Common myeloid progenitor, CD34-positive (primary cell): ENCODE measurements around the gene CCDC80.

Experiments used
- CTCF ChIA-PET: fragments of 350-600 bp; sonication (Branson Sonifier 250); formaldehyde crosslinking; loops from one replicate; lab custom pipeline; 2021; ENCODE audit warnings: antibody characterized with exemption; lab: Charles Lee
- POLR2A ChIA-PET: fragments of 350-600 bp; sonication (Branson Sonifier 250); formaldehyde crosslinking; loops from one replicate; lab custom pipeline; 2021; ENCODE audit warnings: antibody characterized with exemption; lab: Charles Lee
- DNase-seq, 3 donors: peaks; one replicate each; pipeline versions ENCODE4 v3.0.0 to v3.0.0-alpha.2; 2013
- H3K27ac ChIP-seq, 2 experiments: 1 replicate in 1 of 2; 2 replicates in 1 of 2; pipeline ENCODE4 v1.7.0; 2013; ENCODE audit warnings: inconsistent platforms in 2 of 2, low read length in 2 of 2, mild to moderate bottlenecking in 2 of 2, low read depth in 1 of 2, moderate library complexity in 1 of 2; ENCODE audit not compliant: severe bottlenecking in 2 of 2, insufficient read depth in 1 of 2, poor library complexity in 1 of 2
- H3K27me3 ChIP-seq, 5 experiments: replicated peaks in 2 of 5; 1 replicate in 3 of 5; 2 replicates in 2 of 5; pipeline versions ENCODE4 v1.6.1 to v1.7.0; 2013; ENCODE audit warnings: low read length in 4 of 5, mild to moderate bottlenecking in 2 of 5, moderate library complexity in 2 of 5, inconsistent platforms in 1 of 5; ENCODE audit not compliant: insufficient read depth in 5 of 5, control insufficient read depth in 4 of 5
- H3K36me3 ChIP-seq, 4 experiments: 1 replicate in 2 of 4; 2 replicates in 2 of 4; pipeline versions ENCODE4 v1.6.1 to v1.7.0; 2013; ENCODE audit warnings: low read length in 3 of 4, control low read depth in 1 of 4, mild to moderate bottlenecking in 1 of 4; ENCODE audit not compliant: control insufficient read depth in 4 of 4, insufficient read depth in 4 of 4
- H3K4me1 ChIP-seq, 4 experiments: 1 replicate in 3 of 4; 2 replicates in 1 of 4; pipeline versions ENCODE4 v1.6.1 to v1.7.1; 2013; ENCODE audit warnings: low read length in 3 of 4, mild to moderate bottlenecking in 3 of 4, control low read depth in 1 of 4, inconsistent platforms in 1 of 4, moderate library complexity in 1 of 4; ENCODE audit not compliant: control insufficient read depth in 4 of 4, insufficient read depth in 4 of 4; ENCODE audit errors: control extremely low read depth in 1 of 4
- H3K4me3 ChIP-seq, 7 experiments: 1 replicate in 4 of 7; 2 replicates in 3 of 7; pipeline versions ENCODE4 v1.5.1 to v1.7.0; 2013; ENCODE audit warnings: mild to moderate bottlenecking in 7 of 7, low read length in 6 of 7, moderate library complexity in 6 of 7, inconsistent platforms in 2 of 7, low read depth in 2 of 7, control low read depth in 1 of 7; ENCODE audit not compliant: insufficient read depth in 4 of 7, control insufficient read depth in 1 of 7; ENCODE audit errors: extremely low read depth in 1 of 7
- H3K9me3 ChIP-seq, 5 experiments: 1 replicate in 4 of 5; 2 replicates in 1 of 5; pipeline versions ENCODE4 v1.6.1 to v1.7.1; 2013; ENCODE audit warnings: low read length in 4 of 5, mild to moderate bottlenecking in 2 of 5, inconsistent platforms in 1 of 5, low read depth in 1 of 5, moderate library complexity in 1 of 5; ENCODE audit not compliant: control insufficient read depth in 4 of 5, insufficient read depth in 2 of 5; ENCODE audit errors: control extremely low read depth in 1 of 5
- WGBS: methylation state at CpG from one replicate; pipeline ENCODE4 v1.1.5; 2013; ENCODE audit not compliant: insufficient coverage; 5-methylcytosine and 5-hydroxymethylcytosine counted together

The CCDC80 gene

DNA sequence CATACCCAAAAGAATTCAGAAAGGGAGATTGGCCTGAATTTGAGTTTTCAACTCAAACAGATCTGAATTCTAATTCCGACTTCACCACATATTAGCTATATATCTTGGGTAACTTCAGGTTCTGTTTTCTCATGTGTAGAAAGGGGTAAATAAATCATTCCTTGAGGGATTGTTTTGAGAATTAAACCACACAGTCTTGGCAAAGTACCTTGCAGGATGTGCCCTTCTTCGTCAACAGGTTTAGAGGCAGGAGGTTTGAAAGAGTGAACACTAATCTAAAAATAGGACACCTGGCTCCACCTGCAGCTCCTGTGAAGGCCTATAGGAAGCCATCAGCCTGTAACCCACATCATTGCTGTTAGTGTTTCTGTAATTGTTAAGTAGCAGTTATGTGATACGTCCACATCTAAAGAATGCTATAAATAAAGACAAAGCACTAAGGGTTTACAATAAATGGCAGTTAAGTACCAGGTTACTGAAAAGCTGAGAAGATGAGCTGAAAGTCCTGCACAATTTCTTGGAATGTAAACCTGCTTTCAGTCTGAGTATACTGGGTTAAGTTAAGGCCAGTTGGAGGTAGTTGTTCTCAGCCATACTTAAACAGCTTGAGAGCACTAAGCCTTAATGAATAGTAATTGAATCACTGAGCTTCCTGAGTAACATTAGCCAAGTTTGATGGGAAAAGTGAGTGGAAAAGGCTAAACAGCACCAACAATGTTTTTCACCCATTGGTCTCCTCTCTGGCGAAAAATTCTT lies 6.0 kb downstream of the CCDC80 start:
- H3K4me1 ChIP-seq = peaks cover 0 to 3% (median 0%) of the 10 kb centered on the region in 4 experiments
- POLR2A ChIA-PET = no interaction called here
- 91% methylated on average over 2 of the region's 4 CpGs for WGBS
- CTCF ChIA-PET = interaction anchor here (0.8 to 0.9 kb wide), 2 partner anchors 9 to 52 kb away, joined by 4 read pairs; no protein-coding TSS in a partner anchor
- no peak overlapping the region for H3K4me3 ChIP-seq
- H3K27ac ChIP-seq = no peak overlapping the region
- no peaks in the 10 kb centered on the region for H3K36me3 ChIP-seq
- no peaks in the 10 kb centered on the region for H3K27me3 ChIP-seq
- H3K9me3 ChIP-seq = no peaks in the 10 kb centered on the region
- no peak for DNase-seq

DNA sequence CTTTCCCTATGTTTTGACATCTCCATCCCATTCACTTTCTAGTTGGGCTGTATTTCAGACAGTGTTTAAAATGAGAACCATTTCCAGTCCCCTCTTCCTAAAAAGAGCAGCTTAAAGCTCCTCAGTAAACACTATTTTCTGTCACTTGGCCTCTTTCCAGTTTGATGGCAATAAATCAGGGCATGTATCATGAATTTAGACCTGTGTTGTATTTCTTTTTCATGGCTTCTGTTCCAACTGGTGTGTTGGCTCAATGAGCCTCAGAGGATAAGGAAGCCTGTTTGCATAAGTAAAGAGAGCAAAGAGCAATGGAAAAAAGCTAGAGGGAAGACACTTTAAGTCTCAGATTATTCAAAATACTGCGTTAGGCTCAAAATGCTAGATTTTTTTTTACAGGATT lies 7.2 kb downstream of the CCDC80 start:
- no peaks in the 10 kb centered on the region for H3K36me3 ChIP-seq
- H3K27me3 ChIP-seq = no peaks in the 10 kb centered on the region
- peaks cover 0 to 3% (median 0%) of the 10 kb centered on the region in 4 experiments for H3K4me1 ChIP-seq
- ChIA-PET CTCF (no interaction called here), POLR2A (no interaction called here)
- no peak overlapping the region for H3K4me3 ChIP-seq
- DNase-seq = no peak
- no peaks in the 10 kb centered on the region for H3K9me3 ChIP-seq
- H3K27ac ChIP-seq = no peak overlapping the region
- 100% methylated on average over 1 of the region's 1 CpG for WGBS

DNA sequence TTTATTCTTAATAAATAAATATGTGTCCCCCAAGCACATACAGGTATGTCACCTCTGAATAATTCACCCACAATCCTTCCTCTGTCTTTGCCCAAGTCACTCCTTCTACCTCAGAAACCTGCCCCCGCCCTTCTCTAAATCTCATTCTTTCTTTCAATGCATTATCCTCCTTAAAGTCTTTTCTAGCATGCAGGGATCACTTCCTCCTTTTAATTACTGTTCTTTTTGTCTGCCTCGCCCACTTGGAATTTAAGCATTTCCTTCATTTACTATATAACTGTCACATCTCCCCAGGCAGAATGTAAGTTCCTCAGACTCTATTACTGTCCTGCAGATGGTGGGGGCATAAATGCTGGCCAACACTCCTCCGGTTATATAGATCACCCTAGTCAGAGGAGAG lies 7.8 kb downstream of the CCDC80 start:
- no peaks in the 10 kb centered on the region for H3K27me3 ChIP-seq
- no peaks in the 10 kb centered on the region for H3K9me3 ChIP-seq
- CTCF ChIA-PET = no interaction called here
- H3K27ac ChIP-seq = no peak overlapping the region
- POLR2A ChIA-PET = no interaction called here
- 89% methylated on average over 2 of the region's 3 CpGs for WGBS
- peaks cover 0 to 3% (median 0%) of the 10 kb centered on the region in 4 experiments for H3K4me1 ChIP-seq
- H3K4me3 ChIP-seq = no peak overlapping the region
- no peaks in the 10 kb centered on the region for H3K36me3 ChIP-seq
- DNase-seq = no peak

DNA sequence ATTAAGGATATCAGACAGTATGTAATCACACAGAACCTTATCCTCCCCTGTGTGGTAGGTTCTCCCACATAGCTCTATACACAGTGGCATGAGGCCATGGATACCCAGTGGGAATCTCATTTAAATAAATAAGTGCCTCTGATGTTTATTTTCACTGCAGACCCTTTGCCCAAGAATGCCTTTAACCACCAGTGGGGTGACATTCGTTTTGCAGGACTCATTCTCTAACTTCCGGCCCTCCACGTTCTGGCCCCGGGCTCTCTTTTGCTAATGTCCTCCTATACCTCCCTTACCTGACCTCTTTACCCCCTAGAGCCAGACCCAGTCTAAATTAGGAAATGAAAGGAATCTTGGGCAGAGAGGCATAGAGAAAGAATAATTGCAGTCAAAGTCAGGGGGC lies 8.3 kb downstream of the CCDC80 start:
- CTCF ChIA-PET = no interaction called here
- H3K36me3 ChIP-seq = no peaks in the 10 kb centered on the region

DNA sequence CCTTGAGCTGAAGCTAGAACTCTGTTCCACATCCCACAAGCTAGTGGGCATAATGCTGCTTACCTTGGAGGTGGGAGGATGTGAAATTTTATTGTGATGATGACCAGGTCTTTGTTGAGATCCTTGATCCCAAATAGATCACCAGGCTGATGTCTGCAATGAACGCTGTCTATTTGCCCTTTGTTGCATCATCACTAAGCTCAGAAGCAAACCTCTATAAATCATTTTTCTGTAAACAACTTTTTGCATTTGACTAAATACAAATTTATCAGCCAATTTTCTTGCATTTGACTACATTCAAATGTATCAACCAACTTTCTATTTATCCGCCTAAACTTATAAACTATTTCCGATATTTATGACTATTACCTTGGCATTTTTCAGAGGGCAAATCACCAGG lies 9.7 kb downstream of the CCDC80 start:
- 100% methylated on average over 3 of the region's 3 CpGs for WGBS
- Histone ChIP-seq H3K36me3 (no peaks in the 10 kb centered on the region), H3K4me1 (peaks cover 0 to 3% (median 0%) of the 10 kb centered on the region in 4 experiments), H3K9me3 (no peaks in the 10 kb centered on the region), H3K27me3 (no peaks in the 10 kb centered on the region), H3K27ac (no peak overlapping the region), H3K4me3 (no peak overlapping the region)
- ChIA-PET POLR2A (no interaction called here), CTCF (interaction anchor here (0.6 to 1.7 kb wide), 3 partner anchors 11 to 357 kb away, joined by 3 to 7 read pairs (median 3); no protein-coding TSS in a partner anchor)
- DNase-seq = no peak

More for the DNA sequence above, 8.3 kb downstream of the CCDC80 start:
- H3K27me3 ChIP-seq = no peaks in the 10 kb centered on the region
- peaks cover 0 to 3% (median 0%) of the 10 kb centered on the region in 4 experiments for H3K4me1 ChIP-seq
- no peak overlapping the region for H3K4me3 ChIP-seq
- 100% methylated on average over 1 of the region's 4 CpGs for WGBS
- POLR2A ChIA-PET = no interaction called here
- no peak overlapping the region for H3K27ac ChIP-seq
- H3K9me3 ChIP-seq = no peaks in the 10 kb centered on the region
- no peak for DNase-seq

DNA sequence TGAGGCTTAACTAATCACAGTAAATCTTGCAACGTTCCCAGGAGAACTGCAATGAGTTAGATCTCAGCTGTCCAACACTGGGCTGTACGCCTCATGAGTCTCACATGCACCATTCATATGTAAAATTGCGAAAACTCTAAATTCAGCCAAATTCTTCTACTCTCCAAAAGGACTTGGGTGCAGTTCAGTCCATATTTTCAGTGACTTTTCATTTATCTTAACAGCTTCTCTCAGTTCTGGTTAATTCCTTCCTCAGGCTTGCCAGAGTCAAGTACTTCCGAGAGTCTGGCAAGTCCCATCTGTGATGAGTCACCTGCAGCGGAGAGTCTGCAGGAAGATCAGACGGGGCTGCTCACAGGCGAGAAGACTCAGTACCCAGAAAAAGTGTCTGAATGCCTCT lies 11.5 kb downstream of the CCDC80 start:
- no peaks in the 10 kb centered on the region for H3K9me3 ChIP-seq
- no peaks in the 10 kb centered on the region for H3K36me3 ChIP-seq
- H3K27me3 ChIP-seq = no peaks in the 10 kb centered on the region
- peaks cover 0 to 3% (median 0%) of the 10 kb centered on the region in 4 experiments for H3K4me1 ChIP-seq
- ChIA-PET POLR2A (no interaction called here), CTCF (interaction anchor here (1.3 to 1.7 kb wide), 2 partner anchors 12 to 26 kb away, joined by 3 to 4 read pairs; no protein-coding TSS in a partner anchor)
- no peak overlapping the region for H3K27ac ChIP-seq
- H3K4me3 ChIP-seq = no peak overlapping the region
- DNase-seq = peak in 2 of 3 donors; percentile 64 to 76
- WGBS = 83% methylated on average over 7 of the region's 7 CpGs

DNA sequence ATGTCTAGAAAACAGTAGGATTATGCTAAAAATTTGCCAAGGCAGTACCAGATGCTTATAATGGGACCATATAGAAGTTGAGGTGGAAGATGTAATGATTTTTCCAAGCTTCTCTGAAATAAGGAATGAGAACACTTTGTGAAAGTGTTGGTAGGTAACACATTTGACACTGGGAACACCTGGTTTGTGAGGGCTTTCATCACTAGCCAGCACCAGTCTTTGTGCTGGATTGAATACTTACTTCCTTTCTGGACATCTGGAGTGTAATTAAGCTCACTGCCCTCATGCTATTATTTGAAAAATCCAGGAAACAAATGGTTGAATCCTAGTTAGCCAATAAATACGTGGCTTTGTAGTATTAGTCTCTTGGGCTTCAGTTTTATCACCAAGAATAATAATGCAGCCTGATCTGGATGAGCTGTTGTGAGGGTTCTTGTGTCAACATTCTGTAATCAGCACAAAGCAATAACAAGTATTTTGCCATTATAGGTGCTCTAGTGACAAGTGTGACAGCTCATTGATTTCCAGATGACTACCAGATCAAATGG lies 12.9 kb downstream of the CCDC80 start:
- Histone ChIP-seq H3K4me3 (no peak overlapping the region), H3K36me3 (no peaks in the 10 kb centered on the region), H3K9me3 (no peaks in the 10 kb centered on the region), H3K4me1 (no peaks in the 10 kb centered on the region), H3K27ac (no peak overlapping the region), H3K27me3 (no peaks in the 10 kb centered on the region)
- no peak for DNase-seq
- ChIA-PET POLR2A (no interaction called here), CTCF (interaction anchor here (1.4 to 1.7 kb wide), 3 partner anchors 11 to 352 kb away, joined by 4 read pairs; no protein-coding TSS in a partner anchor)
- 50% methylated on average over 1 of the region's 1 CpG for WGBS
